HG03175 (cell line): ENCODE data around the gene CTSZ.
A peak's percentile ranks its signal among the peaks of the same experiment; 100 is the strongest.
"Not testable (repeated sequence)": the region's sequence is repeated elsewhere in the genome, so short reads cannot be mapped to it uniquely, and the experiment has no call there.

ENCODE experiments used
- ATAC-seq: cut with Tn5 transposase; IDR thresholded peaks from one replicate; pipeline ENCODE4 v1.9.1; 2021; ENCODE audit warnings: mild to moderate bottlenecking, moderate library complexity; ENCODE audit not compliant: unreplicated experiment

The CTSZ gene

DNA sequence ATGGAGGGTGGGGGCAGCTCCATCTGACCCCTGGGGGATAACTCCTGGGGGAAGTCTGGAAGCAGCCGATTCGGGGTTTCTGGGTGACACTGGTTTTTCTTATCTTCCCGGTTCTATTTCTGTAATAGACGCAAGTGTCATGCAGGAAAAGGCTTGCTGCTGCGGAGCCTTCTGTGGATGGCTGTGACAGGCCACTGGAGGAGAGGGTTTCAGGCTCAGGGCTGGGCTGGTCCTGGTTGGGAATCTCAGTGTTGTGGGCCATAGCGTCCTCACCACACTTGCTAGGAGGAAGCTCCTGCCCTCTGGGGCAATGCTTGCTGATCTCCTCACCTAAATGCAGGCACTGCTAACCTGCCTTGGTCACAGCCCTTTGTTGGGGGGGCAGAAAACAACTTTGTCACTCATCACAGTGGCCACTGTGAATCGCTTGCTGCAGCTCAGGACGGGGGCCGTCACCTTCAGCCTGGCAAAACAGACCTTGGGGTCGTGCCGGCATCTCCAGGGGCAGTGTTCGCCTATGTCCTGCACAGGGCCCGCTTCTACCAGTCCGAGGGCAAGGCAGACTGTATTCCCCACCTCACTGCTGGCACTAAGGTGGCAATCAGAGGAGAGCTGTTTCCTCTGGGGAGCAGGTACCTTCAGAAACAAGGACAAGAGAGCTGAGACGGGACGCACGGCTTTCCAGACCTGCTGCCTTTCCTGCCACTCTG, 7.8 kb upstream of the CTSZ start:
- ATAC-seq, result no peak

- no peak for ATAC-seq
These were observed 7.0 kb upstream of the CTSZ start for GRCh38 chr20:59013959-59014608.

- ATAC-seq, result no peak
These were observed 6.2 kb upstream of the CTSZ start for GRCh38 chr20:59013031-59013951.

GRCh38 chr20:59011874-59012157, 4.8 kb upstream of the CTSZ start:
- not testable (repeated sequence) for ATAC-seq

DNA sequence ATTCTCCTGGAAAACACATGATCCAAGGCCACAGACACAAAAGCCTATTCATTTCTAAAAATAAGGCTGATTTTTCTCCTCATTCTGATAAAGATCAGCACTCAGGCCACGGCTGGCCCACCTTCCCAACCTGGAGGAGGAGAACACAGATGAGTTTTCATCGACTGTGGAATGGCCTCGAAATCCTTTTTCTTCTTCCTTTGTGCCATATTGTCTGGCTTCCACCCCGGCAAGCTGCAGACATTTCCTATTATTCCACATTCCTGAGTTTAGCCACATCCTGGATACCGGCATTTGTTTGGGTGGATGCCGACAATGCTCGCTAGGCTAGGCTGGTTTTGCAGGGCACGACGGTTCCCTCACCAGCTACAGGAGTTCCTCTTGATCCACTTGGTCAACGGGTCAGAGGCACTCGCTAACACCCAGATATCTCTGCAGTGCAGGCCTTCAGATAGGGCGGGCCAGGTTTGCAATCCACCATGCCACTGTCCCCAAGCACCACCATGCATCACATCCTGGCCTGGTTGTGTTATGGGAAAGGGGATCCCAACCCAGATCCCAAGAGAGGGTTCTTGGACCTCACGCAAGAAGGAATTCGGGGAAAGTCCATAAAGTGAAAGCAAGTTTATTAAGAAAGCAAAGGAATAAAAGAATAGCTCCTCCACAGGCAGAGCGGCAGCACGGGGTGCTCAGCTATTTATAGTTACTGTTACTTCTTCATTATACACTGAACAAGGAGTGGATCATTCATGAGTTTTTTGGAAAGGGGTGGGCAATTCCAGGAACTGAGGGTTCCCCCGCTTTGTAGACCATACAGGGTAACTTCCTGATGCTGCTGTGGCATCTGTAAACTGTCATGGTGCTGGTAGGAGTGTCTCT, 4.2 kb upstream of the CTSZ start:
- ATAC-seq, result no peak

- no peak for ATAC-seq
These were observed 3.4 kb upstream of the CTSZ start for GRCh38 chr20:59010321-59010994.

- ATAC-seq, result no peak
These were observed 1.8 kb upstream of the CTSZ start for GRCh38 chr20:59008715-59009336.

- peak; percentile 36 for ATAC-seq
These were observed 834 bp upstream of the CTSZ start for GRCh38 chr20:59007665-59008511.

DNA sequence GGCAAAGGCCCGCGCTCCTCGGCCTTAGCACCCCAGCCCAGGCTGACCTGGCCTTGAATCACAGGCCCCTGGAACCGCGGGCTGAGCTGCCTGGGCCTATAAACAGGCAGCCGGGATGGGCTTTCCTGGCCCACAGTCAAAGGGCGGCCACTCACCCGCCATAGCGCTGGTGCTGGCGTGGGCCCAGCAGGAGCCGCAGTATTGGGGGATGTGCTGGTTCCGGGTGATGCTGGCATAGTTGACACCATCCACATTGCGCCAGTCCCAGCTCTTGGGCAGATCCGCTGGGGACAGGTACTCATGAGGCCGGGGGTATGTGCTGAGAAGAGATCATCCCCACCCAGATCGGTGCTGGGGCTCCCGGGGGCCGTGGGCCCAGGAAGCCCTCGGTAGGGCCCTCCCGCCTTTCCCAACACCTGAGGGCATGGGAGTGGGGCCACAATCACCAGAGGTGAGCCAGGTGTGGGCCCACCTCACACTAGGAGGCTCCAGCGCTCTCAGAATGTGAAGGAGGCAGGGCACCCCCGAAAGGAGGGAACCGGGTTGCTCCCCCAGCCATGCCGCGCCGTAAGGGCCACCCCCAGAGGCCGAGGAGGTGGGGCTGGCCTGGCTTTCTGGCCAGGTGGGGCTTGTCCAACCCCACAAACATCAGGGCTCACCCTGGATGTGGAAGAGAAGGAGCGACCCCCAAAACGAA, 739 bp downstream of the CTSZ start:
- ATAC-seq, result no peak

- no peak for ATAC-seq
These were observed 1.4 kb downstream of the CTSZ start for GRCh38 chr20:59005523-59006166.

GRCh38 chr20:59004763-59005522, 2.1 kb downstream of the CTSZ start:
- peak; percentile 67 for ATAC-seq

- ATAC-seq, result no peak
These were observed 2.6 kb downstream of the CTSZ start for GRCh38 chr20:59004493-59004762.

GRCh38 chr20:59003836-59004492, 3.1 kb downstream of the CTSZ start:
- ATAC-seq, result no peak

GRCh38 chr20:59002874-59003399, 4.1 kb downstream of the CTSZ start:
- ATAC-seq, result no peak

GRCh38 chr20:59002388-59002787, 4.7 kb downstream of the CTSZ start:
- no peak for ATAC-seq

DNA sequence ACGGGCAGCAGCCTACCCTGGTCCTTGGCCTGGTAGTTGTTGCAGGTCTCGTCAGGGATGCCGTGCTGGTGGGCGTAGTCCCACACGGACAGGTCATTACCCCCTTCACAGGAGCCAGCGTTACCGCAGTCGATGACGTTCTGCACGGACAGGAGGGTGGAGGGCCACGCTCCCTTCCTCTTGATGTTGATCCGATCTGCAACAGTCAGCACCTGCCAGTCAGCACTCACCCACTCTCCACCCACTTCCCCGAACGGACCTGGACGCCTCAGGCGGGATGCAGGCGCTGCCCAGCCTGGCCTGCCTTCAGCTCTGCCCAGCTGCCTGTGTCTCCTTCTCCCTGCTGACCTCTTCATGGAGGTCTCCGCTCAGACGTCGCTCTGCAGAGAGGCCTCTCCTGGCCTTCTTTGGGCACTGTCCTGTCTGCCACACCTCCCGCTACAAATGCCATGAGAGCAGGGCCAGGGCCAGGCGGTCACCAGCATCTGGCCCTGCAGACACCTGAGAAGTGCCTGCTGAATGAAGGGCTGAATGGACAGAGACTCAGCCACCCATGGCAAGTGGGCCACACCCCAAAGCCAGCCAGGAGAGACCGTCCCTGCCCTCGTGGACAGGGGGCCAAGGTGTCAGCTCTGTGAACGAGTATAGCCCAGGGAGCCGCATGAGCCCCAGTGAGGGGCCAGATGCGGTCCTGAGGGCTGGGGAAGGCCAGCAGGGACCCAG, 5.4 kb downstream of the CTSZ start:
- ATAC-seq, result no peak
